SK-N-SH (cell line): Measurements from ENCODE around the gene NFATC2IP.

ENCODE experiments used
- CTCF ChIP-seq: fragments of 200-600 bp; sonication (generic); IDR thresholded peaks from 2 replicates; pipeline ENCODE4 v1.6.1; 2017; ENCODE audit warnings: antibody characterized with exemption, mild to moderate bottlenecking, moderate library complexity
- EP300 ChIP-seq, 2 experiments: IDR thresholded peaks; 2 replicates each; pipeline versions ENCODE4 v1.4.0 to v1.6.1; 2012; ENCODE audit warnings: borderline replicate concordance in 1 of 2, low read depth in 1 of 2, low read length in 1 of 2
- EZH2phosphoT487 ChIP-seq: fragments of 200-600 bp; sonication (generic); IDR thresholded peaks from 2 replicates; pipeline ENCODE4 v1.6.1; 2017; ENCODE audit warnings: low read depth, mixed run types, mild to moderate bottlenecking, antibody characterized with exemption, moderate library complexity, borderline replicate concordance
- FOXM1 ChIP-seq: IDR thresholded peaks from 2 replicates; pipeline ENCODE4 v1.4.0; 2012; ENCODE audit warnings: low read depth, mild to moderate bottlenecking
- MXI1 ChIP-seq: IDR thresholded peaks from 2 replicates; pipeline ENCODE4 v1.6.1; 2012; ENCODE audit warnings: mild to moderate bottlenecking, low read depth, low read length, improper control_type of control experiment
- NRF1 ChIP-seq: IDR thresholded peaks from 2 replicates; pipeline ENCODE4 v1.6.1; 2012; ENCODE audit warnings: low read depth, mild to moderate bottlenecking, low read length
- POLR2AphosphoS5 ChIP-seq: IDR thresholded peaks from 2 replicates; pipeline ENCODE4 v1.6.1; 2012; ENCODE audit warnings: low read depth, low read length
- RCOR1 ChIP-seq: fragments of 150-350 bp; IDR thresholded peaks from 2 replicates; pipeline ENCODE4 v1.6.1; 2017; ENCODE audit warnings: antibody characterized with exemption, low read length
- RFX5 ChIP-seq: IDR thresholded peaks from 2 replicates; pipeline ENCODE4 v1.6.1; 2012; ENCODE audit warnings: mild to moderate bottlenecking, improper control_type of control experiment, low read length
- RXRA ChIP-seq: IDR thresholded peaks from 2 replicates; pipeline ENCODE4 v1.4.0; 2012; ENCODE audit warnings: low read depth, mild to moderate bottlenecking, borderline replicate concordance
- SIN3A ChIP-seq: IDR thresholded peaks from 2 replicates; pipeline ENCODE4 v1.6.1; 2012; ENCODE audit warnings: low read depth, mild to moderate bottlenecking, low read length, moderate library complexity, borderline replicate concordance
- TAF1 ChIP-seq: IDR thresholded peaks from 2 replicates; pipeline ENCODE4 v1.6.1; 2012; ENCODE audit warnings: low read depth, mild to moderate bottlenecking, low read length, moderate library complexity, borderline replicate concordance
- TEAD4 ChIP-seq: IDR thresholded peaks from 2 replicates; pipeline ENCODE4 v1.4.0; 2012; ENCODE audit warnings: mild to moderate bottlenecking, borderline replicate concordance; ENCODE audit not compliant: insufficient read depth
- TF ChIP-seq, protein P1 (sequence below): IDR thresholded peaks from 2 replicates; pipeline ENCODE4 v1.6.1; 2012; ENCODE audit warnings: mild to moderate bottlenecking, low read depth, low read length, moderate library complexity

DNA sequence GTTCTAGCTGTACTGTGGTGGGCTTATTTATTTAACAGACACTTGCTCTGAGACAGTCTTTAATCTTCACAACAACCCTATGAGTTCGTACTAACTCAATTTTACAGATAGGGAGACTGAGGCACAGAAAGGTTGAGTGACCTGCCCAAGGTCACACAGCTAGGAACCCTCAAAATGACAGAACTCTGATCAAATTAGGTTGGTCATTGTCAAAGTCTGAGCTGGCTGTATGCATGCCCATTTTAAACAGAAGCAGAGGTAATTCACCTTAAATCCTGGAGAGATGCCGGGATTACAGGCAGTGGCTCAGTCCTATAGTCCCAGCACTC, 59.1 kb downstream of the NFATC2IP start:
- no peak for TF ChIP-seq RFX5
- no peak for TF ChIP-seq SIN3A
- no peak for TF ChIP-seq CTCF
- no peak for TF ChIP-seq EP300 (IDR thresholded peaks at IDR 0.05; ENCODE audit: borderline replicate concordance in 1 of 2, low read depth in 1 of 2, low read length in 1 of 2)
- no peak for TF ChIP-seq NRF1
- TF ChIP-seq FOXM1 = no peak
- TF ChIP-seq RCOR1 = no peak
- no peak for TF ChIP-seq RXRA
- no peak for TF ChIP-seq EZH2phosphoT487
- no peak for TF ChIP-seq MXI1
- TF ChIP-seq TEAD4 = no peak
- TF ChIP-seq TAF1 = no peak
- no peak for TF ChIP-seq POLR2AphosphoS5
- TF ChIP-seq, protein P1, sequence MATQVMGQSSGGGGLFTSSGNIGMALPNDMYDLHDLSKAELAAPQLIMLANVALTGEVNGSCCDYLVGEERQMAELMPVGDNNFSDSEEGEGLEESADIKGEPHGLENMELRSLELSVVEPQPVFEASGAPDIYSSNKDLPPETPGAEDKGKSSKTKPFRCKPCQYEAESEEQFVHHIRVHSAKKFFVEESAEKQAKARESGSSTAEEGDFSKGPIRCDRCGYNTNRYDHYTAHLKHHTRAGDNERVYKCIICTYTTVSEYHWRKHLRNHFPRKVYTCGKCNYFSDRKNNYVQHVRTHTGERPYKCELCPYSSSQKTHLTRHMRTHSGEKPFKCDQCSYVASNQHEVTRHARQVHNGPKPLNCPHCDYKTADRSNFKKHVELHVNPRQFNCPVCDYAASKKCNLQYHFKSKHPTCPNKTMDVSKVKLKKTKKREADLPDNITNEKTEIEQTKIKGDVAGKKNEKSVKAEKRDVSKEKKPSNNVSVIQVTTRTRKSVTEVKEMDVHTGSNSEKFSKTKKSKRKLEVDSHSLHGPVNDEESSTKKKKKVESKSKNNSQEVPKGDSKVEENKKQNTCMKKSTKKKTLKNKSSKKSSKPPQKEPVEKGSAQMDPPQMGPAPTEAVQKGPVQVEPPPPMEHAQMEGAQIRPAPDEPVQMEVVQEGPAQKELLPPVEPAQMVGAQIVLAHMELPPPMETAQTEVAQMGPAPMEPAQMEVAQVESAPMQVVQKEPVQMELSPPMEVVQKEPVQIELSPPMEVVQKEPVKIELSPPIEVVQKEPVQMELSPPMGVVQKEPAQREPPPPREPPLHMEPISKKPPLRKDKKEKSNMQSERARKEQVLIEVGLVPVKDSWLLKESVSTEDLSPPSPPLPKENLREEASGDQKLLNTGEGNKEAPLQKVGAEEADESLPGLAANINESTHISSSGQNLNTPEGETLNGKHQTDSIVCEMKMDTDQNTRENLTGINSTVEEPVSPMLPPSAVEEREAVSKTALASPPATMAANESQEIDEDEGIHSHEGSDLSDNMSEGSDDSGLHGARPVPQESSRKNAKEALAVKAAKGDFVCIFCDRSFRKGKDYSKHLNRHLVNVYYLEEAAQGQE = no peak
